Tibial nerve (tissue), 4 donors: ENCODE measurements around the gene AHNAK. TPM values are rescaled to one million over a fixed set of nuclear protein-coding genes. Genes with fewer than 3 reads are reported as not detected.
"Not testable (repeated sequence)": the region's sequence is repeated elsewhere in the genome, so short reads cannot be mapped to it uniquely, and the experiment has no call there.

Experiments used
- DNase-seq, 2 donors: peaks; one replicate each; pipeline ENCODE4 v3.0.0-alpha.2; 2019; ENCODE audit warnings: low spot score in 2 of 2
- H3K27ac ChIP-seq, 4 donors: fragments of 200-600 bp; sonication (generic) in 3 of 4; one replicate each; pipeline ENCODE4 v1.5.1; 2017 to 2019; ENCODE audit warnings: mild to moderate bottlenecking in 1 of 4
- H3K27me3 ChIP-seq, 2 donors: fragments of 200-600 bp; sonication (generic) in 1 of 2; one replicate each; pipeline versions ENCODE4 v1.5.1 to v1.6.0; 2017 to 2019
- H3K36me3 ChIP-seq, 3 donors: fragments of 200-600 bp; sonication (generic); one replicate each; pipeline ENCODE4 v1.5.1; 2018 to 2019
- H3K4me1 ChIP-seq, 4 donors: fragments of 200-600 bp; sonication (generic) in 3 of 4; one replicate each; pipeline ENCODE4 v1.5.1; 2017 to 2019
- H3K4me3 ChIP-seq, 4 donors: fragments of 200-600 bp; sonication (generic) in 3 of 4; one replicate each; pipeline ENCODE4 v1.5.1; 2017 to 2019; ENCODE audit warnings: mild to moderate bottlenecking in 1 of 4, moderate library complexity in 1 of 4
- H3K9me3 ChIP-seq, 4 donors: fragments of 200-600 bp; sonication (generic) in 3 of 4; one replicate each; pipeline ENCODE4 v1.5.1; 2017 to 2019
- CTCF ChIP-seq, 5 experiments: fragments of 200-600 bp in 3 of 5; fragments of 450-650 bp in 2 of 5; sonication (generic) in 3 of 5; IDR thresholded peaks; one replicate each; pipeline ENCODE4 v1.5.1; 2016 to 2019; ENCODE audit warnings: antibody characterized with exemption in 5 of 5, mild to moderate bottlenecking in 3 of 5, moderate library complexity in 2 of 5
- EP300 ChIP-seq, 2 donors: sonication (generic); formaldehyde crosslinking; IDR thresholded peaks; one replicate each; pipeline ENCODE4 v1.6.1; 2017; ENCODE audit warnings: antibody characterized with exemption in 2 of 2, mild to moderate bottlenecking in 1 of 2
- POLR2A ChIP-seq, 2 donors: fragments of 450-650 bp; IDR thresholded peaks; one replicate each; pipeline ENCODE4 v1.6.1; 2017; ENCODE audit warnings: antibody characterized with exemption in 2 of 2, mild to moderate bottlenecking in 2 of 2, moderate library complexity in 2 of 2
- whole genome bisulfite sequencing, 2 donors: methylation state at CpG; one replicate each; pipeline ENCODE4 v1.1.5; 2018; 5-methylcytosine and 5-hydroxymethylcytosine counted together
- total RNA-seq, 4 donors: library from RNA; depleted of rRNA; stranded (reverse); fragments of >200 nt; gene quantifications; one replicate each; pipeline ENCODE4 v1.1.0, GENCODE V29; 2016

Gene AHNAK
- total RNA-seq, 4 donors from 2014 or later = 1,417 to 3,061 (median 2,562) TPM

GRCh38 chr11:62451241-62451621 is 95.4 kb downstream of the AHNAK start:
- Histone ChIP-seq H3K9me3 (no peaks in the 10 kb centered on the region), H3K27ac (peak overlapping the region in 1 of 4 donors; percentile 58), H3K4me3 (no peak overlapping the region), H3K36me3 (no peaks in the 10 kb centered on the region), H3K27me3 (no peaks in the 10 kb centered on the region), H3K4me1 (peaks cover 0 to 15% (median 4%) of the 10 kb centered on the region in 4 donors)
- WGBS, 2 donors = 71 to 73% methylated on average over 8 of the region's 8 CpGs
- no peak for DNase-seq
- no peak for TF ChIP-seq POLR2A (IDR thresholded peaks at IDR 0.05)
- TF ChIP-seq CTCF (IDR thresholded peaks at IDR 0.05) = no peak
- no peak for TF ChIP-seq EP300 (IDR thresholded peaks at IDR 0.05)

- 88 to 91% methylated on average over 15 of the region's 15 CpGs for WGBS, 2 donors
- Histone ChIP-seq H3K27me3 (no peaks in the 10 kb centered on the region), H3K27ac (peak overlapping the region in 1 of 4 donors; percentile 58), H3K4me1 (peaks cover 0 to 20% (median 9%) of the 10 kb centered on the region in 4 donors), H3K9me3 (no peaks in the 10 kb centered on the region), H3K4me3 (no peak overlapping the region), H3K36me3 (no peaks in the 10 kb centered on the region)
- no peak for DNase-seq
- TF ChIP-seq POLR2A (IDR thresholded peaks at IDR 0.05) = no peak
- TF ChIP-seq CTCF (IDR thresholded peaks at IDR 0.05) = no peak
- TF ChIP-seq EP300 (IDR thresholded peaks at IDR 0.05) = no peak
These were observed 95.9 kb downstream of the AHNAK start for GRCh38 chr11:62450543-62451240.

GRCh38 chr11:62449912-62450311 is 96.7 kb downstream of the AHNAK start:
- H3K27me3 ChIP-seq = not testable (repeated sequence)

GRCh38 chr11:62449451-62449851 is 97.2 kb downstream of the AHNAK start:
- H3K4me1 ChIP-seq = peaks cover 0 to 33% (median 21%) of the 10 kb centered on the region in 4 donors
- TF ChIP-seq CTCF (IDR thresholded peaks at IDR 0.05) = no peak
- TF ChIP-seq POLR2A (IDR thresholded peaks at IDR 0.05) = no peak
- no peak for TF ChIP-seq EP300 (IDR thresholded peaks at IDR 0.05)
- H3K36me3 ChIP-seq = no peaks in the 10 kb centered on the region
- 81 to 84% methylated on average over 9 of the region's 9 CpGs for WGBS, 2 donors
- H3K9me3 ChIP-seq = no peaks in the 10 kb centered on the region
- H3K27ac ChIP-seq = no peak overlapping the region
- H3K27me3 ChIP-seq = no peaks in the 10 kb centered on the region
- no peak overlapping the region for H3K4me3 ChIP-seq
- DNase-seq = no peak

More at GRCh38 chr11:62449912-62450311, 96.7 kb downstream of the AHNAK start:
- DNase-seq, H3K36me3 ChIP-seq, H3K4me3 ChIP-seq, H3K9me3 ChIP-seq, H3K27ac ChIP-seq: not testable (repeated sequence)
- 79 to 89% methylated on average over 7 of the region's 7 CpGs for WGBS, 2 donors
- H3K4me1 ChIP-seq = peaks cover 0 to 28% (median 17%) of the 10 kb centered on the region in 4 donors

- TF ChIP-seq CTCF (IDR thresholded peaks at IDR 0.05) = no peak
- no peak for TF ChIP-seq POLR2A (IDR thresholded peaks at IDR 0.05)
- TF ChIP-seq EP300 (IDR thresholded peaks at IDR 0.05) = no peak
- H3K36me3 ChIP-seq = no peaks in the 10 kb centered on the region
- H3K27ac ChIP-seq = peak overlapping the region in 3 of 4 donors; percentile 79 to 98 (median 92)
- WGBS, 2 donors = 60 to 61% methylated on average over 5 of the region's 5 CpGs
- no peaks in the 10 kb centered on the region for H3K27me3 ChIP-seq
- H3K9me3 ChIP-seq = no peaks in the 10 kb centered on the region
- DNase-seq = no peak
- H3K4me1 ChIP-seq = peaks cover 0 to 52% (median 36%) of the 10 kb centered on the region in 4 donors
- no peak overlapping the region for H3K4me3 ChIP-seq
These were observed 100.5 kb downstream of the AHNAK start for GRCh38 chr11:62446091-62446490.
